ENCODE results near the gene STIP1. TPM values are rescaled to one million over a fixed set of nuclear protein-coding genes. Genes with fewer than 3 reads are reported as not detected.

Gene STIP1
- total RNA-seq, 4 donors from 2014 or later = 141 to 193 (median 168) TPM

- Histone ChIP-seq H3K36me3 (no peaks in the 10 kb centered on the region), H3K9me3 (no peaks in the 10 kb centered on the region), H3K27me3 (no peaks in the 10 kb centered on the region), H3K4me1 (peaks cover 49 to 50% of the 10 kb centered on the region in 2 donors), H3K4me3 (peak overlapping the region in 3 of 4 donors; percentile 64 to 84 (median 76)), H3K27ac (peak overlapping the region; percentile 90 to 97 (median 92))
- ATAC-seq = no peak
- intact Hi-C loops (cut with DNase I; ENCODE audit: low total_unique reads) = loop anchor here (5.0 kb wide), 1 partner anchor 62 kb away; the partner anchor contains the start of gene MACROD1
- no peak for DNase-seq
- in situ Hi-C loops (cut with MboI; ENCODE audit: low sequenced_read_pairs in 4 of 4) = no loop called here
- TF ChIP-seq, protein P1, sequence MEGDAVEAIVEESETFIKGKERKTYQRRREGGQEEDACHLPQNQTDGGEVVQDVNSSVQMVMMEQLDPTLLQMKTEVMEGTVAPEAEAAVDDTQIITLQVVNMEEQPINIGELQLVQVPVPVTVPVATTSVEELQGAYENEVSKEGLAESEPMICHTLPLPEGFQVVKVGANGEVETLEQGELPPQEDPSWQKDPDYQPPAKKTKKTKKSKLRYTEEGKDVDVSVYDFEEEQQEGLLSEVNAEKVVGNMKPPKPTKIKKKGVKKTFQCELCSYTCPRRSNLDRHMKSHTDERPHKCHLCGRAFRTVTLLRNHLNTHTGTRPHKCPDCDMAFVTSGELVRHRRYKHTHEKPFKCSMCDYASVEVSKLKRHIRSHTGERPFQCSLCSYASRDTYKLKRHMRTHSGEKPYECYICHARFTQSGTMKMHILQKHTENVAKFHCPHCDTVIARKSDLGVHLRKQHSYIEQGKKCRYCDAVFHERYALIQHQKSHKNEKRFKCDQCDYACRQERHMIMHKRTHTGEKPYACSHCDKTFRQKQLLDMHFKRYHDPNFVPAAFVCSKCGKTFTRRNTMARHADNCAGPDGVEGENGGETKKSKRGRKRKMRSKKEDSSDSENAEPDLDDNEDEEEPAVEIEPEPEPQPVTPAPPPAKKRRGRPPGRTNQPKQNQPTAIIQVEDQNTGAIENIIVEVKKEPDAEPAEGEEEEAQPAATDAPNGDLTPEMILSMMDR (IDR thresholded peaks at IDR 0.05 in 4 of 5, conservative IDR thresholded peaks at IDR 0.05 in 1 of 5) = no peak
- no peak for TF ChIP-seq POLR2A (IDR thresholded peaks at IDR 0.05)
These were observed 43.2 kb downstream of the STIP1 start for GRCh38 chr11:64229090-64229743.

- intact Hi-C loops (cut with DNase I; ENCODE audit: low total_unique reads) (loop anchor here (5.0 kb wide), 1 partner anchor 62 kb away; the partner anchor contains the start of gene MACROD1), in situ Hi-C loops (cut with MboI; ENCODE audit: low sequenced_read_pairs in 4 of 4) (no loop called here)
- Histone ChIP-seq H3K36me3 (no peaks in the 10 kb centered on the region), H3K9me3 (no peaks in the 10 kb centered on the region), H3K27me3 (no peaks in the 10 kb centered on the region), H3K4me3 (peak overlapping the region; percentile 64 to 90 (median 80)), H3K27ac (peak overlapping the region; percentile 90 to 97 (median 92)), H3K4me1 (peaks cover 44 to 48% of the 10 kb centered on the region in 2 donors)
- DNase-seq = no peak
- TF ChIP-seq, protein P1 (IDR thresholded peaks at IDR 0.05 in 4 of 5, conservative IDR thresholded peaks at IDR 0.05 in 1 of 5) = no peak
- no peak for TF ChIP-seq POLR2A (IDR thresholded peaks at IDR 0.05)
- ATAC-seq = no peak
These were observed 43.8 kb downstream of the STIP1 start for GRCh38 chr11:64229744-64230170.

DNA sequence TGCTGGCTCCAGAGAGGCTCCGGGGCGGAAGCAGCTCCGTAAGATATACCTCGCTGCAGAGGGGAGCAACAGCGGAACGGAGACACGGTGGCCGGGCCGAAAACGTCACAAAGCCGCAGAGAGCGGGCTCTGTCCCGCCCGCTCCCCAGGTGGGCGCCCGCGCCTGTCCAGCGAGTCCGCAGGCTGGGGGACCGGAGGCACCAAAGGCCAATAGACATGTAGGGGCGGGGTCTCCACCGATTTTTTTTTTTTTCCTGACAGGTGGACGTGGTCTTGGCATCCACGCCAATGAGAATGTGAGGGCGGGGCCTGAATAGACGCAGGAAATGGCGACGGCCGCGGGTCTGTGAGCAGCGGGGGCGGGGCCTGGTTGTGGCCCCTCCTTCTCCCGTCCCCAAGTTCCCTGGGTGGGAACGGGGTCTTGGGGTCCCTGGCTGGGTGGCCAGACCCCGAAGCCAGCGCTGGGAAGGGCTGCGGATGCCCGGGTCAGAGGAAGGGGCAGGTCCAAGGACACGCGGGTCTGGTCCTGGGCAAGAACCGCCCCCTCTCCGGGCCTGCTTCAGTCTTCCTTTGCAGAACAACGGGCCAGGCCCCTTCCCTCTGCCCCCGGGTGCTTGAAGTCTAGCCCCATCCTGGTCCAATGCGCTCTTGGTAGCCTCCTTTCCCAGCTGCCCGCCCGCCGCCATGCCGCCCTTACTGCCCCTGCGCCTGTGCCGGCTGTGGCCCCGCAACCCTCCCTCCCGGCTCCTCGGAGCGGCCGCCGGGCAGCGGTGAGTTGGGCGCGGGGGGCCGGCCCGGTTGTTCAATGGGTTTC, 44.4 kb downstream of the STIP1 start, which contains the start of gene DNAJC4:
Gene DNAJC4, plus strand, starts transcription at position 378 of the 814 bp plus-strand sequence. Its CDS starts 307 bp downstream, at position 685.
- Histone ChIP-seq H3K27me3 (no peaks in the 10 kb centered on the region), H3K9me3 (no peaks in the 10 kb centered on the region), H3K36me3 (no peaks in the 10 kb centered on the region), H3K4me3 (peak within 1 kb of the TSS; percentile 64 to 90 (median 80)), H3K27ac (peak within 1 kb of the TSS; percentile 90 to 97 (median 92)), H3K4me1 (peaks cover 43 to 46% of the 10 kb centered on the region in 2 donors)
- TF ChIP-seq POLR2A (IDR thresholded peaks at IDR 0.05) = peak; percentile 48 to 50
- TF ChIP-seq, protein P1 (IDR thresholded peaks at IDR 0.05 in 4 of 5, conservative IDR thresholded peaks at IDR 0.05 in 1 of 5) = no peak
- peak; percentile 60 to 72 for ATAC-seq
- in situ Hi-C loops (cut with MboI; ENCODE audit: low sequenced_read_pairs in 4 of 4) (no loop called here), intact Hi-C loops (cut with DNase I; ENCODE audit: low total_unique reads) (no loop called here)
- DNase-seq = peak; percentile 86 to 90

GRCh38 chr11:64230985-64231365, 45.0 kb downstream of the STIP1 start:
- Histone ChIP-seq H3K36me3 (no peaks in the 10 kb centered on the region), H3K4me3 (peak overlapping the region; percentile 64 to 90 (median 80)), H3K4me1 (peaks cover 43 to 45% of the 10 kb centered on the region in 2 donors), H3K9me3 (no peaks in the 10 kb centered on the region), H3K27me3 (no peaks in the 10 kb centered on the region), H3K27ac (peak overlapping the region; percentile 90 to 97 (median 92))
- in situ Hi-C loops (cut with MboI; ENCODE audit: low sequenced_read_pairs in 4 of 4) (no loop called here), intact Hi-C loops (cut with DNase I; ENCODE audit: low total_unique reads) (no loop called here)
- ATAC-seq (no peak), DNase-seq (no peak)
- TF ChIP-seq, protein P1 (IDR thresholded peaks at IDR 0.05 in 4 of 5, conservative IDR thresholded peaks at IDR 0.05 in 1 of 5) = no peak
- TF ChIP-seq POLR2A (IDR thresholded peaks at IDR 0.05) = no peak
